T-helper 2 cell (primary cell): ENCODE results near the gene MROH8.

Experiments used
- DNase-seq, 5 experiments: peaks; one replicate each; pipeline versions ENCODE4 v3.0.0 to v3.0.0-alpha.2; 2012 to 2022

MROH8 gene

GRCh38 chr20:37198932-37199660, 19.7 kb upstream of the MROH8 start:
- no peak for DNase-seq

- DNase-seq = peak in 1 of 5 experiments; percentile 73
Observed at GRCh38 chr20:37194621-37195417, 15.5 kb upstream of the MROH8 start.

GRCh38 chr20:37193821-37194220, 14.5 kb upstream of the MROH8 start:
- DNase-seq = no peak

GRCh38 chr20:37193226-37193625, 13.9 kb upstream of the MROH8 start:
- DNase-seq = no peak

- DNase-seq = peak; percentile 34 to 78 (median 48)
Observed at GRCh38 chr20:37192137-37192854, 12.9 kb upstream of the MROH8 start.

- DNase-seq = no peak
Observed at GRCh38 chr20:37190354-37191112, 11.2 kb upstream of the MROH8 start.

- peak in 1 of 5 experiments; percentile 36 for DNase-seq
Observed at GRCh38 chr20:37189416-37190016, 10.2 kb upstream of the MROH8 start.

GRCh38 chr20:37188787-37189186, 9.4 kb upstream of the MROH8 start:
- no peak for DNase-seq

GRCh38 chr20:37185686-37186085, 6.3 kb upstream of the MROH8 start:
- DNase-seq = no peak

- no peak for DNase-seq
Observed at GRCh38 chr20:37179683-37180524, 556 bp upstream of the MROH8 start.

GRCh38 chr20:37172836-37173235, 6.5 kb downstream of the MROH8 start:
- no peak for DNase-seq

GRCh38 chr20:37166867-37167266, 12.5 kb downstream of the MROH8 start:
- DNase-seq = no peak

GRCh38 chr20:37165031-37165430, 14.3 kb downstream of the MROH8 start:
- no peak for DNase-seq

- no peak for DNase-seq
Observed at GRCh38 chr20:37163832-37164554, 15.4 kb downstream of the MROH8 start.

GRCh38 chr20:37162646-37163045, 16.7 kb downstream of the MROH8 start:
- no peak for DNase-seq

- DNase-seq = no peak
Observed at GRCh38 chr20:37161830-37162549, 17.4 kb downstream of the MROH8 start.

GRCh38 chr20:37160683-37161082, 18.7 kb downstream of the MROH8 start:
- DNase-seq = no peak

- DNase-seq = no peak
Observed at GRCh38 chr20:37158248-37158647, 21.1 kb downstream of the MROH8 start.

- no peak for DNase-seq
Observed at GRCh38 chr20:37155987-37156386, 23.4 kb downstream of the MROH8 start.
